ENCODE data around the gene BMP2.

DNA sequence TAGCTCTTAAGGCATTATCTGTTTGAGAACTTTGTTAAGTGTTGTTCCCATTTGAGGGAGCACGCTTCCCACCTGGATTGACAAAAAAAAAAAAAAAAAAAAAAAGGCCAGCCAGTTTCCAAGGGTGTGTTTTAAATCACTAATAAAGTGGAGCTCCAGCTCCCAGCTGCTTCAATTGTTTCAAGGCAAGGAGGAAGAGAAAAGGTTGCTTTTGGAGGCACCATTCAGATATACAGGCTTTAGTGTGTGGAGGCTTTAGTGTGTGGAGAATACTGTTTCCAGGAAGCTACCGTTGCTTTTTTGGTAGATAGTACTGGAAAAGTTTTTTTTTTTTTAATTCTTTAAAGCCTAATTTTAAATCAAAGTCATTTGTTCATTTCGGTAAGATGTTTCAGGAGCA lies 17.3 kb downstream of the BMP2 start:
- TF ChIP-seq EZH2 (IDR thresholded peaks at IDR 0.05; ENCODE audit: low read length) = no peak
- TF ChIP-seq, protein P1, sequence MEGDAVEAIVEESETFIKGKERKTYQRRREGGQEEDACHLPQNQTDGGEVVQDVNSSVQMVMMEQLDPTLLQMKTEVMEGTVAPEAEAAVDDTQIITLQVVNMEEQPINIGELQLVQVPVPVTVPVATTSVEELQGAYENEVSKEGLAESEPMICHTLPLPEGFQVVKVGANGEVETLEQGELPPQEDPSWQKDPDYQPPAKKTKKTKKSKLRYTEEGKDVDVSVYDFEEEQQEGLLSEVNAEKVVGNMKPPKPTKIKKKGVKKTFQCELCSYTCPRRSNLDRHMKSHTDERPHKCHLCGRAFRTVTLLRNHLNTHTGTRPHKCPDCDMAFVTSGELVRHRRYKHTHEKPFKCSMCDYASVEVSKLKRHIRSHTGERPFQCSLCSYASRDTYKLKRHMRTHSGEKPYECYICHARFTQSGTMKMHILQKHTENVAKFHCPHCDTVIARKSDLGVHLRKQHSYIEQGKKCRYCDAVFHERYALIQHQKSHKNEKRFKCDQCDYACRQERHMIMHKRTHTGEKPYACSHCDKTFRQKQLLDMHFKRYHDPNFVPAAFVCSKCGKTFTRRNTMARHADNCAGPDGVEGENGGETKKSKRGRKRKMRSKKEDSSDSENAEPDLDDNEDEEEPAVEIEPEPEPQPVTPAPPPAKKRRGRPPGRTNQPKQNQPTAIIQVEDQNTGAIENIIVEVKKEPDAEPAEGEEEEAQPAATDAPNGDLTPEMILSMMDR (optimal IDR thresholded peaks at IDR 0.05 in 1 of 3, IDR thresholded peaks at IDR 0.05 in 1 of 3, conservative IDR thresholded peaks at IDR 0.05 in 1 of 3; ENCODE audit: extremely low read depth in 1 of 3, insufficient read depth in 2 of 3, low read length in 3 of 3) = no peak
